MM.1S (cell line): ENCODE measurements around the gene NBPF26.
"Not testable (repeated sequence)": the region's sequence is repeated elsewhere in the genome, so short reads cannot be mapped to it uniquely, and the experiment has no call there.

Experiments
- EZH2 ChIP-seq: fragments of 300-600 bp; sonication (generic); optimal IDR thresholded peaks from 2 replicates; pipeline ENCODE3; 2017; ENCODE audit warnings: low read depth, mild to moderate bottlenecking, antibody characterized with exemption, low read length, mixed read lengths
- EZH2phosphoT487 ChIP-seq: fragments of 300-600 bp; sonication (generic); IDR thresholded peaks from 2 replicates; pipeline ENCODE4 v1.6.1; 2018; ENCODE audit warnings: antibody characterized with exemption, low read length
- TF ChIP-seq, protein P1 (sequence below): fragments of 300-600 bp; sonication (generic); IDR thresholded peaks from 2 replicates; pipeline ENCODE4 v1.5.1; 2016; ENCODE audit warnings: antibody characterized with exemption, low read length, mixed read lengths

DNA sequence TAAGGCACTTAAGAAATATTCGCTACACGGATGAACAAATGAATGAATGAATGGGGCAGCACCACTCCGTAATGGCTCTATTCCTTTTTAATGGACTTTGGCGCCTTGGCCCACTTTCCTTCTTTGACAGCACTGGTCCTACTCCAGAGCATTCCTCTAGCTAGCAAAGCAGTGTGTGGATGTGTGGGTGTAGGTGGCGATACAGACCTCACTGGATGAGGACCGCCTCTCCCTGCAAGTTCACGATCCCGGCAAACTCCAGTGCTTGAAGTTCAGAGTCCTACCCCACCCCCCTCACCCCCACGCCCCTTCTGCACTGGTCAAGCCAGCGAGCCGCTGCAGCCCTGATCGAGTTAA is 409 bp upstream of the NBPF26 start:
- TF ChIP-seq, protein P1, sequence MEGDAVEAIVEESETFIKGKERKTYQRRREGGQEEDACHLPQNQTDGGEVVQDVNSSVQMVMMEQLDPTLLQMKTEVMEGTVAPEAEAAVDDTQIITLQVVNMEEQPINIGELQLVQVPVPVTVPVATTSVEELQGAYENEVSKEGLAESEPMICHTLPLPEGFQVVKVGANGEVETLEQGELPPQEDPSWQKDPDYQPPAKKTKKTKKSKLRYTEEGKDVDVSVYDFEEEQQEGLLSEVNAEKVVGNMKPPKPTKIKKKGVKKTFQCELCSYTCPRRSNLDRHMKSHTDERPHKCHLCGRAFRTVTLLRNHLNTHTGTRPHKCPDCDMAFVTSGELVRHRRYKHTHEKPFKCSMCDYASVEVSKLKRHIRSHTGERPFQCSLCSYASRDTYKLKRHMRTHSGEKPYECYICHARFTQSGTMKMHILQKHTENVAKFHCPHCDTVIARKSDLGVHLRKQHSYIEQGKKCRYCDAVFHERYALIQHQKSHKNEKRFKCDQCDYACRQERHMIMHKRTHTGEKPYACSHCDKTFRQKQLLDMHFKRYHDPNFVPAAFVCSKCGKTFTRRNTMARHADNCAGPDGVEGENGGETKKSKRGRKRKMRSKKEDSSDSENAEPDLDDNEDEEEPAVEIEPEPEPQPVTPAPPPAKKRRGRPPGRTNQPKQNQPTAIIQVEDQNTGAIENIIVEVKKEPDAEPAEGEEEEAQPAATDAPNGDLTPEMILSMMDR = not testable (repeated sequence)
- not testable (repeated sequence) for TF ChIP-seq EZH2, EZH2phosphoT487
